AG10803 (cell line): ENCODE data around the gene DRICH1.
"Not testable (repeated sequence)": the region's sequence is repeated elsewhere in the genome, so short reads cannot be mapped to it uniquely, and the experiment has no call there.

Experiments
- DNase-seq: peaks from one replicate; pipeline ENCODE4 v3.0.0; 2010; ENCODE audit warnings: low read depth
- H3K4me3 ChIP-seq: 2 replicates; pipeline ENCODE4 v1.5.1; 2011; ENCODE audit warnings: mild to moderate bottlenecking, low read length, control low read depth
- CTCF ChIP-seq: conservative IDR thresholded peaks from 2 replicates; pipeline ENCODE4 v1.5.1; 2011; ENCODE audit warnings: mild to moderate bottlenecking, low read length, control low read depth, inconsistent platforms

DRICH1 gene

DNA sequence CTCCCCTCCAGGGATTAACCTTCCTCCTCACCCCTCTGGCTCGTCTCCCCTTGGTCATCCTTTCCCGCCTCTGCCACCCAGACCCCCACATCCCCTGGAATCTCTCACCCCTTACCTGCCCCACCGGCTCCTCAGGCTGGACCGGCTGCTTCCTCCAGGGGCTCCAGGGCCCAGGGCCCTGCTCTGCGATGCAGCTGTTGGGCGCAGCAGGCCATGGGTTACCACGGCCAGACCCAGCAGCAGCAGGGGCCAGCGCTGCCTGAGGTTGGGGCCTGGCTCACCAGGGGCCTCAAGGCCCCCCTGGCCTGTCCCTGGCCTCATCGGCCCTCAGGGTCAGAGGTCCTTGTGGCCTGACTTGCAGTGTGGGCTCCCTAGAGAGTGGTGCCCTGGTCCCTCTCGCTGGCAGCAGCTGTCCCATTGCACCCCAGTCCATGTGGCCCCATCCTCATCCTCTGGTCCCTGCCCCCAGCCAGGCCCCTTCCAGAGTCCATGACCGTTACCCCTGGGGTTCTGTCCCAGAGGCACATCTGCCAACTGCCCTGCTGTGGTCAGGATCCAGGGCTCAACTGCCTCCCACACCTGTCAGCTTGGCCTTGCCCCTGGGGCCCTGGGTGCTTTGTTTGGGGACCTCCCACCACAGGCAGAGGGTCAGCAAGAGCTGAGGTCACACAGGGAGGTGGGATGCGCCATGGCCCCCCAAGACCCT lies 52.1 kb downstream of the DRICH1 start, which contains the start of gene IGLL1:
Gene IGLL1 (minus strand): TSS at position 421 of the 706 bp plus-strand sequence. CDS start 100 bp downstream, at position 321.
- no peak within 1 kb of the TSS for H3K4me3 ChIP-seq
- TF ChIP-seq CTCF: no peak
- DNase-seq: no peak

GRCh38 chr22:23579280-23579679 lies 52.8 kb downstream of the DRICH1 start:
- no peak for DNase-seq
- no peak for TF ChIP-seq CTCF
- H3K4me3 ChIP-seq: no peak overlapping the region

GRCh38 chr22:23578306-23578705 lies 53.8 kb downstream of the DRICH1 start:
- H3K4me3 ChIP-seq: no peak overlapping the region
- no peak for TF ChIP-seq CTCF
- no peak for DNase-seq

DNA sequence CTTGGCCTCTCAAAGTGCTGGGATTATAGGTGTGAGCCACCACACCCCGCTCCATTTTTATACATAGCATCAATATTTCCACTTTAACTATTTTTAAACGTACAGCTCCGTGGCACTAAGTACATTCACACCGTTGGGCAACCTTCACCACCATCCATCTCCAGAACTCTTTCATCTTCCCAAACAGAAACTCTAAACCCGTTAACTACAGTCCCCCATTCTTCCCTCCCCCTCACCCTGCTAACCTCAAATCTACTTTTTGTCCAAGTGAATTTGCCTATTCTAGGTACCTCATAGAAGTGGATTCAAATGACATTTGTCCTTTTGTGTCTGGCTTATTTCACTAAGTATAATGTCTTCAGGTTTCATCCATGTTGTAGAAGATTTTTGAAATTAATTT lies 55.4 kb downstream of the DRICH1 start:
- no peak for TF ChIP-seq CTCF
- DNase-seq: no peak

DNA sequence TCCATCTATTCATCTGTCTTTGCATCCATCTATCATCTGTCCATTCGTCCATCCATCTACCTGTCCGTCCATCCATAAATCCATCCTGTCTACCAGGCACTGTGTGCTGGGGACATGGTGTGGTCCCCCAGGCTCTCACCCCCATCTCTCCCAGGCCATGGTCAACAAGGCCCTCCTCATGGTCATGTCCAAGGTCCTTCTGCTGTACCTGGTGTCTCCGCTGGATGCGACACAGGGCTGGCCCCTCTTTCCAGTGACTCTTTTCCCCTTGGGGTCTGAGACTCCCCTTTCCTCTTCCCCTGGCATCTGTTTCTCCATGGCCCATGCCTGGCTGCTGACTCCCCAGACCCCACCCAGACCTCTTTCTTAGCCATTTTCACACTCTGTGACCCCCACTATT lies 56.5 kb downstream of the DRICH1 start:
- DNase-seq: no peak

More for the DNA sequence above, 55.4 kb downstream of the DRICH1 start:
- H3K4me3 ChIP-seq: no peak overlapping the region

GRCh38 chr22:23574877-23575276 lies 57.2 kb downstream of the DRICH1 start:
- no peak for TF ChIP-seq CTCF
- H3K4me3 ChIP-seq: no peak overlapping the region
- DNase-seq: no peak

More for the DNA sequence above, 56.5 kb downstream of the DRICH1 start:
- no peak overlapping the region for H3K4me3 ChIP-seq
- TF ChIP-seq CTCF: no peak

- no peak for TF ChIP-seq CTCF
- DNase-seq: no peak
- no peak overlapping the region for H3K4me3 ChIP-seq
Observed at GRCh38 chr22:23574371-23574811, 57.7 kb downstream of the DRICH1 start.

DNA sequence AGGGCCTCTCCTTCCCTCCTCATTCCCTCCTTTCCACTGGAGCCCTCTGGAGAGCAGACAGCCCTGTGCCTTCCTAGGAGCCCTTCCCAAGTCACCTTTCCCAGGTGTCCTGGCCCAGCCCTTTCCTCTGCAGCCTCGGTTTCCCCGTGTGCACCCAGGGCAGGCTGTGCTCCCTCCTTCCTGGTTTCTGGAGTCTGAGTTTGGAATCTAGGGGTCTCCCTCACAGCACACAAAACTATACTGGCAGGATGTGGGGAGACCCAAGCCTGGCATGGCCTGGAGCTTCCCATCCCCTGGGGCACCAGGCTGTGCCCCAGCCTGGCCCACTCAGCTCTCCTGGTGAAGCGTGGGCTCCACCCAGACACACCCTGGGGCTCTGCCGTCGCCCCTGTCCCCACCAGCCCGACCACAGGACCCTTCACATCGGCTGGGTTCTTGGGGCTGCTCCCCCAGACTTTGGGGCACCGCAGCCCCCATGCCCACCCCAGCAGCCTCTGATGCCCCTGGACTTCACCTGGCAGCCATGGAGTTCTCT lies 58.4 kb downstream of the DRICH1 start:
- not testable (repeated sequence) for H3K4me3 ChIP-seq, DNase-seq

DNA sequence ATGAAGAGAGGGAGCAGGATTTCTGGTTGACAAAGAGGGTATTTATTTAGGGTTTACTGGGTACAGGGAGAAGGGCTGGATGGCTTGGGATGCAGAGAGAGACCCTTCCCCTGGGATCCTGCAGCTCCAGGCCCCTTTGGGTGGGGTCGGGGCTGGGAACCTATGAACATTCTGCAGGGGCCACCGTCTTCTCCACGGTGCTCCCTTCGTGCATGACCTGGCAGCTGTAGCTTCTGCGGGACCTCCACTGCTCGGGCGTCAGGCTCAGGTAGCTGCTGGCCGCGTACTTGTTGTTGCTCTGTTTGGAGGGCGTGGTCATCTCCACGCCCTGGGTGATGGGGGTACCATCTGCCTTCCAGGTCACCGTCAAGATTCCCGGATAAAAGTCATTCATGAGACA lies 59.0 kb downstream of the DRICH1 start:
- DNase-seq, H3K4me3 ChIP-seq: not testable (repeated sequence)
